Chondrocyte (in vitro differentiated cells): ENCODE results near the gene PMPCA. TPM values are rescaled to one million over a fixed set of nuclear protein-coding genes. Genes with fewer than 3 reads are reported as not detected.
A peak's percentile ranks its signal among the peaks of the same experiment; 100 is the strongest.

Experiments
- DNase-seq: peaks from one replicate; pipeline ENCODE4 v3.0.0; 2021; ENCODE audit warnings: mixed read lengths, low spot score
- H3K27ac Mint-ChIP-seq: one replicate; pipeline ENCODE4 v1.8.0; 2021; ENCODE audit warnings: mild to moderate bottlenecking, moderate library complexity, mixed read lengths; ENCODE audit not compliant: unreplicated experiment
- H3K27me3 Mint-ChIP-seq: 2 replicates; pipeline ENCODE4 v1.8.0; 2021; ENCODE audit warnings: low read depth, mixed read lengths
- H3K36me3 Mint-ChIP-seq: 2 replicates; pipeline ENCODE4 v1.8.0; 2021; ENCODE audit warnings: low read depth, mixed read lengths
- H3K4me1 Mint-ChIP-seq: 2 replicates; pipeline ENCODE4 v1.8.0; 2021; ENCODE audit warnings: low read depth, mild to moderate bottlenecking, mixed read lengths
- H3K4me3 Mint-ChIP-seq: one replicate; pipeline ENCODE4 v1.8.0; 2021; ENCODE audit warnings: mild to moderate bottlenecking, moderate library complexity, mixed read lengths; ENCODE audit not compliant: unreplicated experiment
- H3K9me3 Mint-ChIP-seq: 2 replicates; pipeline ENCODE4 v1.8.0; 2021; ENCODE audit warnings: low read depth, mixed read lengths
- CTCF ChIP-seq: fragments of 200-600 bp; sonication (generic); IDR thresholded peaks from 2 replicates; pipeline ENCODE4 v1.5.0; 2021; ENCODE audit warnings: antibody characterized with exemption, mild to moderate bottlenecking, moderate library complexity
- total RNA-seq: library from RNA; stranded (reverse); gene quantifications from 3 replicates; pipeline ENCODE4 v1.2.1, GENCODE V29; 2021

The PMPCA gene
- total RNA-seq, 1 donor from 2014 or later: 42.5 TPM

DNA sequence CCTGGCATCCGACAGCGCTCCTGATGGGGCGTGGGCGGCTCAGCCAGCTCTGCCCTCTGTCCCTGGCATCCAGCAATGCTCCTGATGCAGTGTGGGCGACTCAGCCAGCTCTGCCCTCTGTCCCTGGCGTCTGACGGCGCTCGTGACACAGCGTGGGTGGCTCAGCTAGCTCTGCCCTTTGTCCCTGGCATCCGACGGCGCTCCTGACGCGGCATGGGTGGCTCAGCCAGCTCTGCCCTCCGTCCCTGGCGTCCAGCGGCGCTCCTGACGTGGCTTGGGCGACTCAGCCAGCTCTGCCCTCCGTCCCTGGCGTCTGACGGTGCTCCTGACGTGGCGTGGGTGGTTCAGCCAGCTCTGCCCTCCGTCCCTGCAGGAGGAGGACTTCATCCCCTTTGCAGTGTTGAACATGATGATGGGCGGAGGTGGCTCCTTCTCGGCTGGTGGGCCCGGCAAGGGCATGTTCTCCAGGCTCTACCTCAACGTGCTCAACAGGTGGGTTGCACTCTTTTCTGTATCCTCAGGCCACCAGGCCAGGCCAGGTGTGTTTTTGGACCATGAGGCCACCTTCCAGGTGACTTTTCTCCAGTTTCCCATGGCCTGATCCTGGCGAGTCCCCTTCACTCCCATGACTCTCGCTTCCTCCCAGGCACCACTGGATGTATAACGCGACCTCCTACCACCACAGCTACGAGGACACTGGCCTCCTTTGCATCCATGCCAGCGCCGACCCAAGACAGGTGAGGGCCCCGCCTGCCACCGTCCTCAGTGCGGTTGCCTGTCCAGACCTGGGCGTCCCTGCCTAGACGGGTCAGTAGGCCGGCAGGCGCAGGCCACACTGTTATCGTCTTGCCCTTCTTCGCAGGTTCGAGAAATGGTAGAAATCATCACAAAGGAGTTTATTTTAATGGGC is 8.0 kb downstream of the PMPCA start:
- Mint-ChIP-seq H3K27me3 (no peaks in the 10 kb centered on the region), H3K27ac (peak overlapping the region; percentile 41), H3K4me3 (no peak overlapping the region), H3K9me3 (no peaks in the 10 kb centered on the region), H3K4me1 (no peaks in the 10 kb centered on the region), H3K36me3 (peaks cover 32% of the 10 kb centered on the region)
- DNase-seq: no peak
- no peak for TF ChIP-seq CTCF

DNA sequence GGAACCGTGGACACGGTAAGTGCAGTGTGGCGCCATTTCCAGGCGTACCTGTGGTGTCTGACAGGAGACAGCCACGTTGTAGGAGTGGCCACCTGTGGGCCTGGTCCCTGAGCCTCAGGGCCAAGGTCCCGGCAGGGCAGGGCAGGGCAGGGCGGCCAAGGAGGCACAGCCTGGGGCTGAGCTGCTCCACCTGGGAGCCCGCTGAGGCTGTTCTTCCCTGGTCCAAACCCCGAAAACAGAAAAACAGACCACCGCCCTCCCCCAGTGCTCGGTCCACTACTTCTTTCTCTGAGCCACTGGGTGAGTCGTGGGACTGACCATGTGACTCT is 8.6 kb downstream of the PMPCA start:
- TF ChIP-seq CTCF: no peak
- Mint-ChIP-seq H3K27me3 (no peaks in the 10 kb centered on the region), H3K4me3 (no peak overlapping the region), H3K4me1 (no peaks in the 10 kb centered on the region), H3K9me3 (no peaks in the 10 kb centered on the region), H3K36me3 (peaks cover 30% of the 10 kb centered on the region), H3K27ac (no peak overlapping the region)
- DNase-seq: no peak

DNA sequence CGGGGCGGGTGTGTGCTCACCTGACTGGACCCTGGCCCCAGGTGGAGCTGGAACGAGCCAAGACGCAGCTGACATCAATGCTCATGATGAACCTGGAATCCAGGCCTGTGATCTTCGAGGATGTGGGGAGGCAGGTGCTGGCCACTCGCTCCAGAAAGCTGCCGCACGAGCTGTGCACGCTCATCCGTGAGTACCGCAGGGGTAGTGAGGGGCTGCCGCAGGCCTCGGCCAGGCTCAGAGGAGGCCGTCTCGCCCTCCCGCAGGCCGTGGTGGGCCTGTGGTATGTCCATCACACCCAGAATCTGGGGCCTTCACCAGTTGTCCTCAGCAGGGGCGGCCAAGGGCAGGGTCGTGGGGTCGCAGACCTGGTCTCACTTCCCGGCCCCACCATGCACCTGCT is 11.3 kb downstream of the PMPCA start:
- no peak for DNase-seq
- no peaks in the 10 kb centered on the region for H3K4me1 Mint-ChIP-seq
- no peaks in the 10 kb centered on the region for H3K9me3 Mint-ChIP-seq
- H3K36me3 Mint-ChIP-seq: peaks cover 20% of the 10 kb centered on the region
- H3K27me3 Mint-ChIP-seq: no peaks in the 10 kb centered on the region
- no peak for TF ChIP-seq CTCF
- H3K27ac Mint-ChIP-seq: no peak overlapping the region
- H3K4me3 Mint-ChIP-seq: no peak overlapping the region

GRCh38 chr9:136422876-136423275 is 12.4 kb downstream of the PMPCA start:
- Mint-ChIP-seq H3K9me3 (no peaks in the 10 kb centered on the region), H3K4me3 (no peak overlapping the region), H3K27ac (no peak overlapping the region), H3K4me1 (no peaks in the 10 kb centered on the region), H3K36me3 (peaks cover 14% of the 10 kb centered on the region), H3K27me3 (no peaks in the 10 kb centered on the region)
- no peak for DNase-seq
- TF ChIP-seq CTCF: no peak

DNA sequence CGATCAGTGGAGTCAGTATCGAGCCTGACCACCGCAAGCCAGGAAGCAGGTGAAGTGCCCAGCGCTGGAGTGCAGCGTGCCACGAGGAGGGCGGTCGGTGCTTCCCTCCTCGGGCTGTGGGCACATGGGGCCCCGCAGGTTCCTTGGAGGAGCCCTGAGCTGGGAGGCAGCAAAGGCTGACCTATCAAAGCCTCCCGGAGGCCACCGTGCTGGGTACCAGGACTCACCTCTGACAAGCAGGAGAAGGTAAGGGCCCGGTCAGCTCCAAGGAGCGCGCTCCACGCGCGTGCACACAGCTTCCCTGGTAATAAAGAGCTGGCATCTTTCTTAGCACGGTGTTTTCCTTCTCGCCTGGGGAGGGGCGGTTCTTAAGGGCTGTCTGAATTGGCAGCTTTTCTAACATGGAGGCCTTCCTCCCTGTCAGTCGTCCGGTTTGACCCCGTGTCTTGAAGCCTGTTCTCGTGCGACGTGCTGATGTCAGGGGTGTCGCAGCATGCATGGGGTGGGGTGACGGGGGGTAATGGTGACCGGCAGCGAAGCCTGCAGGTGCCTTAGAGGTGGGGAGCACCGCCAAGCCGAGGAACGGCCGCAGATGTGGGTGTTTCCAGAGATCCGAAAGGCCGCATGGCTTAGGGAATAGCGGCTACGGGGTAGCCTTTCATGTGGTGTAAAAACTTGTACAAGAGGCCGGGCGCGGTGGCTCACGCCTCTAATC is 13.1 kb downstream of the PMPCA start:
- Mint-ChIP-seq H3K27me3 (no peaks in the 10 kb centered on the region), H3K27ac (no peak overlapping the region), H3K9me3 (no peaks in the 10 kb centered on the region), H3K4me1 (no peaks in the 10 kb centered on the region), H3K4me3 (no peak overlapping the region), H3K36me3 (peaks cover 12% of the 10 kb centered on the region)
- TF ChIP-seq CTCF: no peak
- DNase-seq: peak; percentile 82
